ENCODE measurements around the gene LRRC63. TPM values are rescaled to one million over a fixed set of nuclear protein-coding genes. Genes with fewer than 3 reads are reported as not detected.

Gene LRRC63
- total RNA-seq, 1 donor from 2014 or later, result not detected

DNA sequence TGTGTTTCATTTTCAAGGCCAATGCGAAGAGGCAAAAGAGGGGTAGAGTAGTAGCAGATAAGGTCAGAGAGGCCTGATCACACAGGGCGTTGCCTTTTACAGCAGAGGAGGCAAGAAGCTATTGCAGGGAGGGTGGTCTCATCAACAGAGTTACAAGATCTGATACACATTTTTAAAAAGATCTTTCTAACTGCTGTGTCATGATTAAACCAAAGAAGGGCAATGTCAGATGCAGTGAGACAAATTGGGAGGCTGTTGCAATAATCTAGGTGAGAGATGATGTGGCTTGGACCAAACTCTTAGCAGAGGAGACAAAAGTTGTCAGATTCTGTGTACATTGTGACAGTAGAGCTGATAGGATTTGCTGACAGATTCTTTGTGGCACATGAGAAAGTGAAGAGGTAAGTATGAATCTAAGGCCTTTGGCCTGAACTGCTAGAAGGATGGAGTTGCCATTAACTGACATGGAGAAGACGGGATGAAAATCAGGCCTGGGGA lies 13.0 kb upstream of the LRRC63 start:
- no peaks in the 10 kb centered on the region for H3K36me3 Mint-ChIP-seq (ENCODE audit: low read depth, unreplicated experiment)
- H3K27ac Mint-ChIP-seq (ENCODE audit: unreplicated experiment), result no peak overlapping the region
- no peaks in the 10 kb centered on the region for H3K4me1 Mint-ChIP-seq (ENCODE audit: unreplicated experiment)
- no peak overlapping the region for H3K4me3 Mint-ChIP-seq (ENCODE audit: unreplicated experiment)
- DNase-seq (ENCODE audit: low spot score), result no peak
- TF ChIP-seq, protein P1, sequence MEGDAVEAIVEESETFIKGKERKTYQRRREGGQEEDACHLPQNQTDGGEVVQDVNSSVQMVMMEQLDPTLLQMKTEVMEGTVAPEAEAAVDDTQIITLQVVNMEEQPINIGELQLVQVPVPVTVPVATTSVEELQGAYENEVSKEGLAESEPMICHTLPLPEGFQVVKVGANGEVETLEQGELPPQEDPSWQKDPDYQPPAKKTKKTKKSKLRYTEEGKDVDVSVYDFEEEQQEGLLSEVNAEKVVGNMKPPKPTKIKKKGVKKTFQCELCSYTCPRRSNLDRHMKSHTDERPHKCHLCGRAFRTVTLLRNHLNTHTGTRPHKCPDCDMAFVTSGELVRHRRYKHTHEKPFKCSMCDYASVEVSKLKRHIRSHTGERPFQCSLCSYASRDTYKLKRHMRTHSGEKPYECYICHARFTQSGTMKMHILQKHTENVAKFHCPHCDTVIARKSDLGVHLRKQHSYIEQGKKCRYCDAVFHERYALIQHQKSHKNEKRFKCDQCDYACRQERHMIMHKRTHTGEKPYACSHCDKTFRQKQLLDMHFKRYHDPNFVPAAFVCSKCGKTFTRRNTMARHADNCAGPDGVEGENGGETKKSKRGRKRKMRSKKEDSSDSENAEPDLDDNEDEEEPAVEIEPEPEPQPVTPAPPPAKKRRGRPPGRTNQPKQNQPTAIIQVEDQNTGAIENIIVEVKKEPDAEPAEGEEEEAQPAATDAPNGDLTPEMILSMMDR (IDR thresholded peaks at IDR 0.05; ENCODE audit: unreplicated experiment), result no peak
- H3K27me3 Mint-ChIP-seq (ENCODE audit: unreplicated experiment), result no peaks in the 10 kb centered on the region
- H3K9me3 Mint-ChIP-seq (ENCODE audit: unreplicated experiment), result no peaks in the 10 kb centered on the region

DNA sequence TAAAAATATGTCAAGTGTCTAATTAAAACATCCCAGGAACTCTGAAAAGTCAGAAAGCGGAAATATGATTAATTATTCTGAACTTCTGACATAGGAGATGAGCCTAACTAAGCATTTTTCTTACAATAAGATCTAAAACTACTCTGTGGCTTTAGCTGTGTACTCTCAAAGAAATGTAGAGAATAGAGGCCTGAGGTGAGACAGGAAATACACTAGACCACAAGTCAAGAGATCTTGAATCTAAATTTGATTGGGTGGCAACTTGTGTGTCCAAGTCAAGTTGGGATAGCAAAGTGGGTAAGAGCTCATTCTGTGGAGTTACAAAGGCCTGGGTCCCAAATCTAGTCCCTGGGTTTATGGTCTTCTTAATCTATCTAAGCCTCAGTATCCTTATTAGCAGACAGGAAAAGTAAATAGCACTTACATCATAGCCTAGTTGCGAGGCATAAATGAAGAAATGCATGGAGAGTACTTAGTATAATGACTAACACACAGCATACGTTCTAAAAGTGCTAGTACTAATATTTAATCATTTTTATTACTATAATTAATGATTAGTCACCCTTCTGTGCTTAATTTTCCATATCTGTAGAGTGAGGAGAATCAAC lies 9.4 kb upstream of the LRRC63 start:
- DNase-seq (ENCODE audit: low spot score), result no peak
- Mint-ChIP-seq H3K27me3 (ENCODE audit: unreplicated experiment) (no peaks in the 10 kb centered on the region), H3K9me3 (ENCODE audit: unreplicated experiment) (no peaks in the 10 kb centered on the region), H3K4me3 (ENCODE audit: unreplicated experiment) (no peak overlapping the region), H3K36me3 (ENCODE audit: low read depth, unreplicated experiment) (no peaks in the 10 kb centered on the region), H3K4me1 (ENCODE audit: unreplicated experiment) (no peaks in the 10 kb centered on the region), H3K27ac (ENCODE audit: unreplicated experiment) (no peak overlapping the region)
- TF ChIP-seq, protein P1 (IDR thresholded peaks at IDR 0.05; ENCODE audit: unreplicated experiment), result no peak

DNA sequence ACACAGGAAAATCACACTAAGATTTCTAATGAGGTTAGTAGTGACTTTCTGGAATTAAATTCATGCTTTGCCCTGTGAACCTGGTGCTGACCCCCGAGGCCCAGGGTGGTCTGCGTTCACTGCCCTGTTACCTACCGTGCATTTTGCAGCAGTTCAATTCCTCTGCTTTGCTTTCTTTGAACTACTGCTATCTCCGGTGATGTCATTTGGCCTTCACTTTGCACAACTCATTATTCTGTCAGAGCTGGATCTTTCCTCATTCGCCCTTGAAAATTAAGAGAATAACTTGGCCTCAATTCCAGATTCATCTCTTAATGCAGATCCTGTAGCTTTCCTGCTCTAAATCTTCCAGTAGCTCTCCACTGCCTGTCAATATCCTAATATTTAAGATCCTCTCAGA lies 8.8 kb upstream of the LRRC63 start:
- no peak overlapping the region for H3K4me3 Mint-ChIP-seq (ENCODE audit: unreplicated experiment)
- no peaks in the 10 kb centered on the region for H3K27me3 Mint-ChIP-seq (ENCODE audit: unreplicated experiment)
- no peaks in the 10 kb centered on the region for H3K4me1 Mint-ChIP-seq (ENCODE audit: unreplicated experiment)

DNA sequence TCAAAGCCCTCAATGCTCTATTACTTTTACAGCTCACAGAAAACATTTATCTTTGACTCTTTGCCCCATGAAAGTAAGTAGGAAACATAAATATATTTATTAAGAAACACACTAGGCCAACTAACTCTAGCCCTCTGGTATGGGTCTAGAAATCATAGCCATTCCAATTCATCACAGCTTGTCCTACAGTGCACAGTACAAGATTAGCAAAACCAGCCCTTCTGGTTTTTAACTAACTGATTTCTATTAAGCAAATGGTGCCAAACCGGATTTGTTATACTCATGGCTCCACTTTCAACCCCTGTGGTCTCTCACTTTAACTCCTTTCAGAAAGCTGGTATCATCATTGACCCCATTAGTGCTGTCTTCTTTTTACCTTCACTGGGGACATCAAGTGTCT lies 5.6 kb upstream of the LRRC63 start:
- H3K27ac Mint-ChIP-seq (ENCODE audit: unreplicated experiment), result no peak overlapping the region
- H3K9me3 Mint-ChIP-seq (ENCODE audit: unreplicated experiment), result no peaks in the 10 kb centered on the region
- peaks cover 1% of the 10 kb centered on the region for H3K27me3 Mint-ChIP-seq (ENCODE audit: unreplicated experiment)
- no peak overlapping the region for H3K4me3 Mint-ChIP-seq (ENCODE audit: unreplicated experiment)
- TF ChIP-seq, protein P1 (IDR thresholded peaks at IDR 0.05; ENCODE audit: unreplicated experiment), result no peak
- DNase-seq (ENCODE audit: low spot score), result no peak
- H3K4me1 Mint-ChIP-seq (ENCODE audit: unreplicated experiment), result peaks cover 2% of the 10 kb centered on the region
- H3K36me3 Mint-ChIP-seq (ENCODE audit: low read depth, unreplicated experiment), result no peaks in the 10 kb centered on the region

More for the DNA sequence above, 8.8 kb upstream of the LRRC63 start:
- Mint-ChIP-seq H3K9me3 (ENCODE audit: unreplicated experiment) (no peaks in the 10 kb centered on the region), H3K36me3 (ENCODE audit: low read depth, unreplicated experiment) (no peaks in the 10 kb centered on the region), H3K27ac (ENCODE audit: unreplicated experiment) (no peak overlapping the region)
- DNase-seq (ENCODE audit: low spot score), result no peak
- TF ChIP-seq, protein P1 (IDR thresholded peaks at IDR 0.05; ENCODE audit: unreplicated experiment), result no peak

DNA sequence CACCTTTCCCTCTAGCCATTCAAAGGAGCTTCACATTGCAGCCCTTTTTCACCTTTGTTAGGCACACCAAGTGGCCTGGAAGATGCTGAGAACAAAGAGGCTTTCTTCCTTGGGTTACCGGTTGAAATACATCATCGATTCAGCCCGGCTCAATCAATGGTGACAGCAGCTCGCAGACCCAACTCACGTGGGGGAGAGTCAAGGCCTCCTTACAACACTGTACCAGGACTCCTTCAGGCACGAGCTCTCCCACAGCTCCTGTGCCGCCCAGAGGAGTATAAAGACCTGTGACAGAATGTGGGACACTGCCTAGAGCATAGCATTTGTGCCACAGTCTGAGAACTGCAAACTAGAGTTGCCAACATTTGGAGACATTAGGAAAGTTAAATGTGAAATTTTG lies 3.9 kb upstream of the LRRC63 start:
- no peak overlapping the region for H3K4me3 Mint-ChIP-seq (ENCODE audit: unreplicated experiment)
- TF ChIP-seq, protein P1 (IDR thresholded peaks at IDR 0.05; ENCODE audit: unreplicated experiment), result no peak
- H3K27ac Mint-ChIP-seq (ENCODE audit: unreplicated experiment), result no peak overlapping the region
- H3K4me1 Mint-ChIP-seq (ENCODE audit: unreplicated experiment), result peaks cover 4% of the 10 kb centered on the region
- no peaks in the 10 kb centered on the region for H3K36me3 Mint-ChIP-seq (ENCODE audit: low read depth, unreplicated experiment)
- no peak for DNase-seq (ENCODE audit: low spot score)
- H3K9me3 Mint-ChIP-seq (ENCODE audit: unreplicated experiment), result no peaks in the 10 kb centered on the region
- peaks cover 3% of the 10 kb centered on the region for H3K27me3 Mint-ChIP-seq (ENCODE audit: unreplicated experiment)
